Skin of body (tissue), 3 donors: ENCODE results near the gene NPIPB2. TPM values are rescaled to one million over a fixed set of nuclear protein-coding genes. Genes with fewer than 3 reads are reported as not detected.

ENCODE experiments used
- DNase-seq: peaks from one replicate; lab custom pipeline; 2025; lab: John Stamatoyannopoulos, UW
- small RNA-seq: library from RNA; depleted of rRNA; stranded (forward); fragments of <200 nt; gene quantifications from one replicate; pipeline ENCODE3, GENCODE V24; 2014; ENCODE audit warnings: low replicate concordance
- total RNA-seq: library from RNA; depleted of rRNA; stranded (reverse); fragments of >200 nt; gene quantifications from one replicate; pipeline ENCODE4 v1.2.3, GENCODE V29; 2014

NPIPB2 gene
- total RNA-seq, 1 donor from 2014 or later = 10.7 TPM

GRCh38 chr16:11903906-11904305 is 37.9 kb downstream of the NPIPB2 start:
- DNase-seq = no peak

GRCh38 chr16:11901091-11901490 is 40.8 kb downstream of the NPIPB2 start:
- DNase-seq = no peak

- no peak for DNase-seq
These were observed 45.2 kb downstream of the NPIPB2 start for GRCh38 chr16:11896486-11897176.

GRCh38 chr16:11893571-11893970 is 48.3 kb downstream of the NPIPB2 start:
- DNase-seq = no peak

GRCh38 chr16:11892761-11893160 is 49.1 kb downstream of the NPIPB2 start:
- no peak for DNase-seq

GRCh38 chr16:11890231-11890965 is 51.4 kb downstream of the NPIPB2 start:
- DNase-seq = no peak

- DNase-seq = no peak
These were observed 55.0 kb downstream of the NPIPB2 start for GRCh38 chr16:11886881-11887280.

GRCh38 chr16:11884035-11884434 is 57.8 kb downstream of the NPIPB2 start:
- DNase-seq = no peak

- no peak for DNase-seq
These were observed 61.8 kb downstream of the NPIPB2 start for GRCh38 chr16:11880007-11880406.

- DNase-seq = no peak
These were observed 64.5 kb downstream of the NPIPB2 start for GRCh38 chr16:11877374-11877773.

Small RNA genes within 50 kb of the gene (small RNA-seq; reads per million reads assigned to genes)
- not detected for gene AC007216.5
- gene COX6CP1 = not detected
- not detected for gene UBL5P4

Other genes starting within 250 kb of the NPIPB2 start
- gene TXNDC11, start 199.2 kb downstream of the NPIPB2 start, total RNA-seq = 22.9 TPM
- 56.5 TPM for gene ZC3H7A, start 144.8 kb downstream of the NPIPB2 start, total RNA-seq
- 131 TPM for gene RSL1D1, start 90.5 kb downstream of the NPIPB2 start, total RNA-seq
- gene GSPT1, start 26.1 kb downstream of the NPIPB2 start, total RNA-seq = 65.9 TPM
- gene TNFRSF17, start 23.2 kb upstream of the NPIPB2 start, total RNA-seq = 0.30 TPM
- 18.8 TPM for gene SNX29, start 34.7 kb upstream of the NPIPB2 start, total RNA-seq